ENCODE measurements around the gene SINHCAF.
"Not testable (repeated sequence)": the region's sequence is repeated elsewhere in the genome, so short reads cannot be mapped to it uniquely, and the experiment has no call there.

The SINHCAF gene

DNA sequence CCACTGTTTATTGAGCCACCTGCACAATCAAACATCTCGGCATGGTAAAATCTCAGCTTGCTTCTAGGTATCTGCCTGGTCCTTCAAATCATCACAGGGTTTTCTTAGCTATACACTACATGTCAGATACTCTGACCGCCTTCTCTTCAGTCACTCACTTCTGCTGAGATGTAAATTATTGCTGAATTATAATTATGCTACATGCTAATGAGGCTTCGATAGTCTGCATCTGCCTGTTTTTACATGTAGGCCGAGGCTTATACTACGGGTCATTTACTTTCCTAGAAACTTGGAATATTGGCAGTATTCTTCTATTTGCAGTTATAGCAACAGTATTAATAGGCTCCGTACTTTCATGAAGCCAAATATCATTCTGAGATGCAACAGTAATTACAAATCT, 77.6 kb downstream of the SINHCAF start:
- H3K4me3 ChIP-seq (ENCODE audit: low read depth, low read length) = no peak overlapping the region
- no peak for DNase-seq (ENCODE audit: low read depth)
- TF ChIP-seq, protein P1, sequence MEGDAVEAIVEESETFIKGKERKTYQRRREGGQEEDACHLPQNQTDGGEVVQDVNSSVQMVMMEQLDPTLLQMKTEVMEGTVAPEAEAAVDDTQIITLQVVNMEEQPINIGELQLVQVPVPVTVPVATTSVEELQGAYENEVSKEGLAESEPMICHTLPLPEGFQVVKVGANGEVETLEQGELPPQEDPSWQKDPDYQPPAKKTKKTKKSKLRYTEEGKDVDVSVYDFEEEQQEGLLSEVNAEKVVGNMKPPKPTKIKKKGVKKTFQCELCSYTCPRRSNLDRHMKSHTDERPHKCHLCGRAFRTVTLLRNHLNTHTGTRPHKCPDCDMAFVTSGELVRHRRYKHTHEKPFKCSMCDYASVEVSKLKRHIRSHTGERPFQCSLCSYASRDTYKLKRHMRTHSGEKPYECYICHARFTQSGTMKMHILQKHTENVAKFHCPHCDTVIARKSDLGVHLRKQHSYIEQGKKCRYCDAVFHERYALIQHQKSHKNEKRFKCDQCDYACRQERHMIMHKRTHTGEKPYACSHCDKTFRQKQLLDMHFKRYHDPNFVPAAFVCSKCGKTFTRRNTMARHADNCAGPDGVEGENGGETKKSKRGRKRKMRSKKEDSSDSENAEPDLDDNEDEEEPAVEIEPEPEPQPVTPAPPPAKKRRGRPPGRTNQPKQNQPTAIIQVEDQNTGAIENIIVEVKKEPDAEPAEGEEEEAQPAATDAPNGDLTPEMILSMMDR (IDR thresholded peaks at IDR 0.05; ENCODE audit: low read depth, low read length, missing control alignments) = no peak

DNA sequence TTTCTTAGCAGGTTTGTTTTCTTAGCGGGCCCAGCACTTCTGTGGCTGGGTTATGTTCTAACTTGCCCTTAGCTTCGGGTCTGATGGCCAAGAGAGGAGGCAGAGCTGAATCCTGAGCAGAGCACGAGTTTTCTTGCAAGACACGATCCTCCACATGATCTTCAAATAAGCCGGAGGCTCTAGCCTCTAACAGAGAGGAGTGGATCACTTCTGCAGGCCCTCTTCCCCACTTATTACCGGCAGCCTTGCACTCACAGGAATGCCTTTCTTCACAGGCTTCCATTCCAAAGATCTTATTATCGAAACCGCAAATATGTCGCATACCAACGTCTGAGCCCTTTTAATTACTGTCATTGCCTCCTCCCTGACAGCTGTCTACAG, 79.5 kb downstream of the SINHCAF start:
- no peak overlapping the region for H3K4me3 ChIP-seq (ENCODE audit: low read depth, low read length)
- TF ChIP-seq, protein P1 (IDR thresholded peaks at IDR 0.05; ENCODE audit: low read depth, low read length, missing control alignments) = no peak
- DNase-seq (ENCODE audit: low read depth) = no peak

DNA sequence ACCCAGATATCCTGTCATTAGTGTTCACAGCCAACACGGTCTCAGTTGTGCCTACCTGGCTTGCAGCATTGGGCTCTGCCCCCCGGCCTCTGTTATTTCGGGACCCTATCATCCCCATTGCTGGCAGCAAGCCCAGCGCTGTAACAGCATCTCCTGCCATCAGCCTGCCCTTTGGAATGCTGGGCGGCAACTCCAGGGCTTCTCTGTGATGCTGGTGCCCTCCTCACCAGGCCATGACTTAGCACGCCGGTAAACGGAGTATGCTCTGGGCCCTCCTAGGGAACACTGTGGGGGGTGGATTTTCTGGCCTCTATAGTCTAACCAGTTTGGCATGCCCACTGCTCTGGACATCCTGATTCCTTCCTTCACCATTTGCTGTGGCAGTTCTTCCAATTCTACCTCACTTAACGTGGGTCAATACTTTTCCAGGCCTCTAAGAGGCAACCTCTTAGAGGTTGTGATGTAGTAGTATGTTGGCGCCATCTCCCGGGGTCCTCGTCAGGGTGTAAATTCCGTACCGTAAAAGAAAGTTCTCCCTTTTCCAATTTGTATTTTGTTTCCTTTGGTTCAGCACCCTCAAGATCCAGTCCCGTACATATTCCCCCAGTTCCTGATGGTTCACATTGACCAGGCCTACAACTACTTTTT, 80.0 kb downstream of the SINHCAF start:
- no peak for DNase-seq (ENCODE audit: low read depth)
- TF ChIP-seq, protein P1 (IDR thresholded peaks at IDR 0.05; ENCODE audit: low read depth, low read length, missing control alignments) = no peak
- no peak overlapping the region for H3K4me3 ChIP-seq (ENCODE audit: low read depth, low read length)

DNA sequence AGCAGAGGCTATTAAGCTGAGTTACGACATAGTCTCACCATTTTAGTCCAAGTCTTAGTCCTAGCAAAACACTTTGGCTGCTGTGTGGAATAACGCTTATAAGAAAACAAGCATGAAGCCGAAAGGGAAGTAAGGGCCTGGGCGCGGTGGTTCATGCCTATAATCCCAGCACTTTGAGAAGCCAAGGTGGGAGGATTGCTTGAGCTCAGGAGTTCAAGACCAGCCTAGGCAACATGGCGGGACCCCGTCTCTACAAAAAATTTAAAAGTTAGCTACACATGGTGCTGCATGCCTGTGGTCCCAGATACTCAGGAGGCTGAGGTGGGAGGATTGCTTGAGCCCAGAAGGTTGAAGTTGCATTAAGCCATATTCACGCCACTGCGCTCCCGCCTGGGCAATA, 83.5 kb downstream of the SINHCAF start:
- H3K4me3 ChIP-seq (ENCODE audit: low read depth, low read length); DNase-seq (ENCODE audit: low read depth): not testable (repeated sequence)

DNA sequence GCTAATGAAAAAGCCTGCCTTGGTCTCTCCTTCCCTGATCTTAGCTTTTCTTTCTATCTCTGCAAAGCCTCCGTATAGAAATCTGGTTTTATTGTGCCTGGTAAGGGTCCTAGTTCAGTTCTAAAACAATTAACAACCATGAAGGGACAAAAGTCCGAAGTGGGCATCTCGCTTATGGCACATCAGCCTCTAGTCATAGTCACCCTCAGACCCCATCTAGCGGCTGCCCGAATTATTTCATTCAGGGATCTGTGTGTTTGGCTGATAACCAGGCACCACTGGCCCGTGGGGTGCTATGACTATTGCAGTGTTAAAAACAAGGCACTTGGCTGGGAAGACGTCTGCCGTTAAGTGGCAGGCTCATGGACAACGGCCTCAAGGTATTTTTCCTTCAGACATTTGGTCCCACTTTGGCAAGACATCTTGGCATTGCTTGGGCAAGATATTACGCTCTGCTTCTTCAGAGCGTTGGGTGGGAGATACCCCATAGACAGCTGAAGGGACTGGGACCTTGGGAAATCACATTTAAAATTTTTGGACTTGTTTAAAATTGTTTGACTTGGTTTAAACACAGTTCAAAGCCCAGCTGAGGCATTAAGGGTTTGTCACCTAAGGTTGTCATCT, 87.1 kb downstream of the SINHCAF start:
- DNase-seq (ENCODE audit: low read depth) = peak; percentile 27
- H3K4me3 ChIP-seq (ENCODE audit: low read depth, low read length) = no peak overlapping the region
- TF ChIP-seq, protein P1 (IDR thresholded peaks at IDR 0.05; ENCODE audit: low read depth, low read length, missing control alignments) = peak; percentile 80

DNA sequence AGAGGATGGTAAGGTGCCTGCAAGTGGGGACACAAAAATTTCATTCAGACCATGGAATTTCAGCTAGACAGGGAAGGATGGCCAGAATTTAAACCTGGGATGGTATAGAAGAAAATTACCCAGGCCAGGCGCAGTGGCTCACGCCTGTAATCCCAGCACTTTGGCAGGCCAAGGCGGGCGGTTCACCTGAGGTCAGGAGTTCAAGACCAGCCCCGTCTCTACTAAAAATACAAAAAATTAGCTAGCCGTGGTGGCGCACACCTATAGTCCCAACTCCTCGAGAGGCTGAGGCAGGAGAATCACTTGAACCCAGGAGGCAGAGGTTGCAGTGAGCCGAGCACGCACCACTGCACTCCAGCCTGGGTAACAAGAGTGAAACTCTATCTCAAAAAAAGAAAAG, 87.6 kb downstream of the SINHCAF start:
- not testable (repeated sequence) for DNase-seq (ENCODE audit: low read depth); H3K4me3 ChIP-seq (ENCODE audit: low read depth, low read length)

DNA sequence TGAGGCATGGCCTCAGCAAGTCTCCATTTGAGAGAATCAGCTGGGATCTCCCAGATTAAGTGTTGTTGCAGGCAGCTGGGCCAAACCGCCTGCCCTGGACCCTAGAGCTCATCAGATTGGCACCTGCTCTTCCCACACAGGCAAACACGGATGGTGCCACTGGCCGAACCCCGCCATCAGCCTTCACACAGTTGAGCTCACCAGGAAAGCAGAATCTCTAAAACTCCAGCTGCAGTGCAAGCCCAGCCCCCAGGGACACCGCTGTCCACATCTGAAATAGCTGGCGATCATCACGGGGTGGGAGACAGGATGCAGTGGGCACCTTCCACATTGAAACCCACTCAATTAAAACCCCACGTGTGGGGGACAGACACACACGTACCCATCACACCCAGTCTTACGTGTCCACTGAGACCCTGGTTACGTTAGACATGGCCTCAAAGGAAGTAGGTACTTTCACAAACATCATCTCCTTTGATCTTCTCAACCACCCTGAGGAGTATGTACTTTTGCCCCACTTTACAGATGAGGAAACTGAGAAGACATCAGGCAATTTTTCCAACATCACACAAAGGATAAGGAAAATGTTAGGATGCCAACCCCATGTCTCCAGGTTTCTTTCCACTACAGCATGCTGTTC, 88.8 kb downstream of the SINHCAF start:
- H3K4me3 ChIP-seq (ENCODE audit: low read depth, low read length) = no peak overlapping the region
- TF ChIP-seq, protein P1 (IDR thresholded peaks at IDR 0.05; ENCODE audit: low read depth, low read length, missing control alignments) = no peak
- DNase-seq (ENCODE audit: low read depth) = no peak

DNA sequence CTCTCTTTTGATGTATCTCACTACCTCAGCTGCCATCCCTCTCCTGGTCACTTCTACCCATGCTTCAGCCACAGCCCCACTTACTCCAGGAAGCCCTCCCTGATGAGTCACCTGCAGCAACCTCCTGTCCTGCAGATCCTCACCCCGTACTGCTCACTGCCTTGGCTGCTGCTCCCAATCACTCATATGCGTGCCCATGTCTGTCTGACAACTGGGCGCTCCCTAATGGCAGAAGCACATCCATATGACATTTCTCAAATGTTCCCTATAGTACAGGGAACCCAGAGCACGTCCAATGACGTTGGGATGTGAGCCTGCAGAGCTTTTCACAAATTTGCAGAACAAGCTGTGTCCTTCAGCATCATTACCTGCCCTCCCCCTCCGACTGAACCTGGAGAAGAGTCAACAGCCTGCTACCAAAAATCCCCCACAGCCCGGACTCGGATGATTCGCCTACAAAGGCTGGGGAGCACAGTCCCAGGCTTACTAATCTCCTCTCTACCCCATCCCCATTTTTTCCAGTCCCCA, 90.0 kb downstream of the SINHCAF start:
- no peak for DNase-seq (ENCODE audit: low read depth)
- TF ChIP-seq, protein P1 (IDR thresholded peaks at IDR 0.05; ENCODE audit: low read depth, low read length, missing control alignments) = no peak
- no peak overlapping the region for H3K4me3 ChIP-seq (ENCODE audit: low read depth, low read length)
